ENCODE data around the gene MDM4.
"Not testable (repeated sequence)": the region's sequence is repeated elsewhere in the genome, so short reads cannot be mapped to it uniquely, and the experiment has no call there.

The MDM4 gene, protein sequence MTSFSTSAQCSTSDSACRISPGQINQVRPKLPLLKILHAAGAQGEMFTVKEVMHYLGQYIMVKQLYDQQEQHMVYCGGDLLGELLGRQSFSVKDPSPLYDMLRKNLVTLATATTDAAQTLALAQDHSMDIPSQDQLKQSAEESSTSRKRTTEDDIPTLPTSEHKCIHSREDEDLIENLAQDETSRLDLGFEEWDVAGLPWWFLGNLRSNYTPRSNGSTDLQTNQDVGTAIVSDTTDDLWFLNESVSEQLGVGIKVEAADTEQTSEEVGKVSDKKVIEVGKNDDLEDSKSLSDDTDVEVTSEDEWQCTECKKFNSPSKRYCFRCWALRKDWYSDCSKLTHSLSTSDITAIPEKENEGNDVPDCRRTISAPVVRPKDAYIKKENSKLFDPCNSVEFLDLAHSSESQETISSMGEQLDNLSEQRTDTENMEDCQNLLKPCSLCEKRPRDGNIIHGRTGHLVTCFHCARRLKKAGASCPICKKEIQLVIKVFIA

DNA sequence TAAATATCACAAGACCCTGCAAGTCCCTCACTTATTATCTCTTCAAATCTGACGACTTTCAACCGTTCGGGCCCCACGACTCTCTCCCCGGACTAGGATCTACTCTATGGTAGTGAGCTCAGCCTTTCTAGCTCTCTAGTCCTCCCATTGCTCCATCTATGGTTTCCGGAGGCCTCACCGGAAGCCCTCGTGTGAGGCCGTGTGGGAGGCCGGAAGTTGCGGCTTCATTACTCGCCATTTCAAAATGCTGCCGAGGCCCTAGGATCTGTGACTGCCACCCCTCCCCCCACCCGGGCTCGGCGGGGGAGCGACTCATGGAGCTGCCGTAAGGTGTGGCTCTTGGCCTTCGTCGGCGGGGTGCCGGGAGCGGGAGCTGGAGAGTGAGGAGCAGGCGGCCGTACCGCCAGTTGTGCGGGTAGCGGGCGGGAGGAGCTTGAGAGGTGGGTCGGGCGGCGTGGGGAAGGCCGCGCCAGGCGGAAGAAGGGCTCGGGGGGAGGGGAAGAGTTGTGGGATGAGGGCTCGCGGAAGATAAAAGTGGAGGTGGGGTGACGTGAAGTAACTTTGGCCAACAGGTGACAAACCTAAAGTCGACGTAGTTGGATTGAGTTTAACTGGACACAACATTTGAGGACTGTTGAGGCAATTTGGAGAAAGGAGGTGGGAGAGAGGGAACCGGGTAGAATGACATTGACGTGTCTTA, at the start of gene MDM4:
MDM4 (plus strand) TSS at position 227 of the 700 bp plus-strand sequence. CDS start 9,113 bp downstream, outside the sequence.
- DNase-seq (ENCODE audit: low spot score) (peak; percentile 94), FAIRE-seq (peak; percentile 71)

DNA sequence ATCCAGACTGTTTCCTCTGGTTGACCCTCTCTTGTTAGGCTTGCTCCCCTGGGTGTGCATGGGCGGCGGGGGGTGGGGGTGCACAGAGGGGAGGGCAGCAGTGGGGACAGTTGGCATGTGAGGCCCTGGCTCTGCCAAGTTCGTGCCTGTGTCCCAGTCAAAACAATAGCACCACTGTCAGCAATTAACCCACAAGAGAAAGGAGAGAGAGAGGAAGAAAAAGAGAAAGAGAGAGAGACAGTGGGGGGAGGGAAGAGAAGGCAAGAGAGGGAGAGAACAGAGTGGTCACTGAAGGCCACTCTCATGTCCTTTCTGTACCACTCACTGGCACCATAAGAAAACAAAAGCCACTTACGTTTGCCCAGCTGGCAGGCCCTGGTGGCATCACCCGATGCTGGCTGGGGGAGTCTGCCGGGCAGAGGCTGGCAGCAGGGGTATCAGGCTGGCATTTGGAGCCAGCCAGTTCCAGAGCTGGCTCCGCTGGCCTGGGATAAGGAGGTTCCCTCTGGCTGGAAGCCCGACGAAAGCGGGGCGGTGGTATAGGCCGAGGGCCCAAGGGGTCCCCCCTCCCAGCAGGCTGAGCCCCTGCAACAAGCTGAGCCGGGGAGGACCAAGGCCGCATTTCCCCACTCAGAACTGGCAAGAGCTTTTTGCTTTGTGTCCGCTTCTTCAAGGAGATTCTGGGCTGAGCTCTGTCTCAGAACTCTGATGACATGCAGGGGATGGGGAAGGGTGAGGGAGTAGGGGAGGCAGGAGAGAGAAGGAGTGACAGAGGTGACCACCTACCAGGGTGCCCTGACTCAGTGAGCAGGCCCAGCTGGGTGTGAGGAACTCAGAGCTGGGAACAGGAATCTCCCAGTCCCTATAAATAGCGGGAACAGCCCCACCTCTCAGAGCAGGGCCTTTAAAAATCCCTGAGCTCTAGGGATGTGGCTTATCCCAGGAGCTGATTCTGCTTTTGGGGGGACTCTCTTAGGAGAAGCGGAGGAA, 49.5 kb upstream of the MDM4 start:
- DNase-seq (ENCODE audit: low spot score) (no peak), FAIRE-seq (no peak)

DNA sequence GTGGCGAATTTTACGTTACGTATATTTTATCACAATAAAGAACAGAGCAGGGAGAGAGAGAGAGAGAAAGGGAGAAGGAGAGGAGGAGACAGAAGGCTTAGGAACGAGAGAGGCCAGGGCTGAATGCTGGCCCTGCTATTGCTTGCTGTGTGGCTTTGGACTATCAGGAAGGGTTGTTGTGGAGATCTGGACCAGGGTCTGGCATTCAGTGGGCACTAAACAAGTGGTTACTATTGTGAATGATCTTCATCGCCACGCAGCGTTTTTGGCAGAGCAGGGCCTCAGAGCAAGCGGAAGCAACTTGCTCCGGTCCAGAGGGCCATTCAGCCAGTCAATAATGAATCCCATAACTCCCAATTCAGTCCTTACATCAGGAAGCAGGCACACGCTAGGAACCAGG, 48.0 kb upstream of the MDM4 start:
- no peak for DNase-seq (ENCODE audit: low spot score)
- no peak for FAIRE-seq

DNA sequence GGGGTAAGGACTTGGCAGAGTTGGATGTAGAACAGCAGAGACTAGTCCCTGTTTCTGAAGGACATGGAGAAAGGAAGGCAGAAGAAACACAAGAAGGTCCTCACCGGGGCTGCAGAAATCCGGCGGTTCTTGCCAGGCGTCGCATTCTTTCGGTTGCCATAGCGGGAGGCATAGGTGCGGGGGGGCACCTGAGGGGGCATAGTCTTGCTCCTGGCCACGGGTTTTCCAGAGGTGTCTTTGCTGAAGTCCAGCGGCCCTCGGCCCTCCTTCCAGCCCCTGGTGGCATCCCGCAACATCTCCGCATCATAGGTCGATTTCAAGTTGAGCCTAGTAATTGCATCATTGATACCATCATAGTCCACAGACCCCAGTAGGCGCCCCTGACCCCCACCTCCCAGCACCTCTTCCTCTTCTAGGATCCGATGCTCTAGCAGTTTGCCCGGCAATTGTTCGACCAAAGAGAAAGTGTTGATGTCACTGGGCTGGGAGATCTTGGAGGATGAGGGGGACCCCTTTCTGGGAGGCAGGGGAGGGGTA, 47.4 kb upstream of the MDM4 start:
- no peak for FAIRE-seq
- DNase-seq (ENCODE audit: low spot score): no peak

DNA sequence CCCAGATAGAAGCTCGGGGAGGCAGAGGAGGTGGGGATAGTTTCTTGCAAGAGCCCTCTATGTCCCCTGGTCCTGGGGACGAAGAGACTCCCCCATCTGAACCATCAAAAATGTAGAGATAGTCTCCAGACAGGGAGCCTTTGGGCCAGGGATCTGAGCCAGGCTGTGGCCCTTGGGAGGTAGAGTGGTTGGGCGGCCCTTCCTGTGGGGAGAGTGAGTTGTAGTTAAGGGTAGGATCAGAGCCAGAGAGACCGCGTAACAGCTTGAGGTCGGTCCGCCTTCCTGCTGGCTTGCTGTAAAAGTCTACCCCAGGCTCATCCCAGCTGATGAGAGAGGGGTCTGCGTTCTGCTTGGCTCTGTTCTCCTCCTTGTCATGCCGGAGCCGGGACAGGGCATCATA, 46.9 kb upstream of the MDM4 start:
- no peak for FAIRE-seq
- DNase-seq (ENCODE audit: low spot score): no peak

DNA sequence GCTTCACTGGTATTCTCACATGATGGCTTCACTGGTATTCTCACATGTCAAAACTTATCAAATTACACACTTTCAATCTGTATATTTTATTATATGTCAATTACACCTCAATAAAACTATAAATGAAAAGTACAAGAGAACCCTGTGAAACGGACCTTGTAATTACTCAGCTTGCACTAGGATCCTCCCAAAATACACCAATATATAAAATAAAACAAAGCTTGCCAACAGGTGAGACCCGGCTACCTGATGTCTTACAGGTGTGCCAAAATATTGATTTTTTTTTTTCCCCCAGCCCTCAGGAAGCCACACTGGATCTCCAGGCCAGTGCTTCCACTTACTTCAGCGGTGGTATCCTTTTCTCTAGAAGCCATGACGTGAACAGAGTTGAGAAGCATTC, 44.5 kb upstream of the MDM4 start:
- DNase-seq (ENCODE audit: low spot score) (no peak), FAIRE-seq (no peak)

DNA sequence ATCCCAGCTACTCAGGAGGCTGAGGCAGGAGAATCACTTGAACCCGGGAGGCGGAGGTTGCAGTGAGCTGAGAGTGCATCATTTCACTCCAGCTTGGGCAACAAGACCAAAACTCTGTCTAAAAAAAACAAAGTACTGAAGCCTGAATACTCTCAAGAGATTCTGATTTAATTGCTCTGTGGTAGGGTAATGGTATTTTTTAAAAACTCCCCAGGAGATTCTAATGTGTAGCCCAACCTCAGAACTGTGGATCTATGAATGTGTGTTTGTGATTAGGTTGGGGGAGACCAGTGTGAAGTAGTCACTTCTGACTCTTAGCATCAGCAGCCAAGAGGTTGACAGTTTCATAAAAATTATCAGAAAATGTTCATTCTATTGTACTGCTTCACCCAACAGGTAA, 43.5 kb upstream of the MDM4 start:
- DNase-seq (ENCODE audit: low spot score) (no peak), FAIRE-seq (no peak)

DNA sequence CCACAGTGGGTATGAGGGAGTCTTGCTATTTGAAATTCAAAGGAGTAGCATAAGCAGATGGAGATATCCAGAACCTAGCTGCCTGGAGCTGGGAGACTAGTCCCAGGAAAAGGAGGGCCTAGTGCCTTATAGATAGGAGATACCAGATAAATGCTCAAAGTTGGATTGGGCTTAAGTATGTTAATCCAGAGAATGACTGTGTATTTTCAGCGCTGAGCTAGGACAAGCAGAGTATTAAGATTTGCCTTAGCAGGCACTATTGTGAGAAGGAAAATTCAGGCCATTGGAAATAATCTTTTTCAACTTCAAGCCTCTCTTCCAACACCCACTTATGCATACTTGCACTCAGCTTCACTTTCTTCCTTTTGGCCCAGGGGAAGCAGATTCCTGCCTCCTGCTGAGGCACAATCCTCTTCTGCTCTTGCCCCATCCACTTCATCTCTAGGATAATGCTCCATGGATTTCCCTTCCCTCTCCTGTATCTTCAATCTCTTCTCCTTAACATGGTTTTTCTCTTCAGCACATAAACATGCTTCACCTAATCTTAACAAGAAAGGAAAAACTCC, 42.7 kb upstream of the MDM4 start:
- no peak for FAIRE-seq
- DNase-seq (ENCODE audit: low spot score): no peak

DNA sequence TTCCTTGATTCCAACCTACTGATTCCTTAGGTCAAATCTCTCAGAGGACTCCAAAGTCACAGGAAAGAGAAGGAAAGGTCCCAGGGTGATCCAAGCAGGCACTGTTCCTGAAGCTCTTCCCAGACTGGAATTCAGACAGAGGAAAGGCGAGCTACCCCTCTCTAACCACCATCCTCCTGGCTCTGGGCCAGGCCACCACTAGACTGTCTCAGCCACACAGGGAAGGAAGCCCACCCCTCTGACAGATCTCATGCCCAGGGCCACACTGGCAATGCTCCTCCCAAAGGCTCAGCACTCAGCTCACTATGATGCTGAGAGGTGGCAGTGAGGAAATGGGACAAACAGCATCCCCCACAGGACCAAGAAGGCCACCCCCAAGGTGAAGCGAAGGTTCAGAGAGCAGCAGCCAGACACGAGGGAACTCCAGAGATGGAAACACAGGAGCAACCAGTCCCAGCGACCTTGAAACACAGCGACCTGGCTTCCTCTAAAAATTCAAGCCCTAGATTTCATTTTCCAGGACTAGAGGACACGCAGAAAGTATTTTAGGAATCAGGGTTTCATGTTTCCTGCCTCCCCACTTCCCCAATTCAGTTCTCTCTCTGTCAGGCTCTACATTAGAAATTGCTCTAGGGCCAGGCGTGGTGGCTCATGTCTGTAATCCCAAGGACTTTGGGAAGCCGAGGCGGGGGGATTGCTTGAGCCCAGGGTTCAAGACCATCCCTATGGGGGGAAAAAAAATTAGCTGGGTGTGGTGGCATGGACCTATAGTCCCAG, 40.4 kb upstream of the MDM4 start:
- DNase-seq (ENCODE audit: low spot score): no peak
- no peak for FAIRE-seq

DNA sequence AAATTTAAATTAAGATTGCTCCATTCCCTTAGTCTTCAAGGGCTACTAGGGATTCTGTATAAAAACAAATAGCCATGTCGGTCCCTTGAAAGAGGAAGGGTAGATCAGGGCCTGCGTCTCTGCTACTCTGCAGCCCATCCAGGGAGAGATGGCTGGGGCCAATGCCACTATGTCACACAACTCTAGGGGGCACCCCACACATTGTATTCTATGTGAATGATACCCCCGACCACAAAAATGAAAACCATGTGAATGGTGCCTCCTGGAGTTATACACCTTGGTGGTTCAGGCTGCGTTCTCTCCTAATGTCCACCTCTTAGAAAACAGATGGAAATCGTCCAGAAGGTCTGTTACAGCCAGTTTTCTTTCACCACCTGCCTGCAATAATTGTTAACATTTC, 39.6 kb upstream of the MDM4 start:
- DNase-seq (ENCODE audit: low spot score) (no peak), FAIRE-seq (no peak)

DNA sequence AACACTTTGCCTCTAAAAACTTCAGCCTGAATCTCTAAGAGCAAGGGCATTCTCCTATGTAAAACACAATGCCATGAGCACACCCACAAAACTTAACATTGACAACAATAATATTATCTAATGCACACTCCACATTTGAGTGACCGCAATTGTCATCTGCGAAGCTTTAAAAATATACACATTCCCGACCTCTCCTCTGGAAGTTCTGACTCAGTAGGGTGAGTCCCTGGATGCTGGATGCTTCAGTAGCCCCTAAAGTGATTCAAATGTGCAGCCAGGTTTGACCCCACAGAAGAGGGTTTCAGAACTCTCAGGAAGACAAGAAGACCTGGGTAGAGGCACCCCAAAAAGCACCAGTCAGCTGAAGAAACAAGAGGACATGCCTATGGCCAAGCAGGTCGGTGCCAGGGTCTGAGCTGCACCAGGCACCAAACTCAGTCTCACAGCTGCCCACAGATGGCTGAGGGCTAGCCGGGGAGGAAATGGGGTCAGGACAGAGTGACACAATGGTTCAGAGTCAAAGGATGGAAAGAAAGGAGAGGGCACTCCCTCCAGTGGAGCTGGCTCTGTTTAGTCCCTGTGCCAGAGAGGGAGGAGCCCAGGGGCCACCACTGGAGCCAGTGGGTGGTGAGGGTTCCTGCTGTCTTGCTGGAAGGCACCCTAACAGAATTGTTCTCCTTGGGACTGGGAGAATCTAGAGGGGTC, 39.0 kb upstream of the MDM4 start:
- no peak for DNase-seq (ENCODE audit: low spot score)
- FAIRE-seq: no peak

DNA sequence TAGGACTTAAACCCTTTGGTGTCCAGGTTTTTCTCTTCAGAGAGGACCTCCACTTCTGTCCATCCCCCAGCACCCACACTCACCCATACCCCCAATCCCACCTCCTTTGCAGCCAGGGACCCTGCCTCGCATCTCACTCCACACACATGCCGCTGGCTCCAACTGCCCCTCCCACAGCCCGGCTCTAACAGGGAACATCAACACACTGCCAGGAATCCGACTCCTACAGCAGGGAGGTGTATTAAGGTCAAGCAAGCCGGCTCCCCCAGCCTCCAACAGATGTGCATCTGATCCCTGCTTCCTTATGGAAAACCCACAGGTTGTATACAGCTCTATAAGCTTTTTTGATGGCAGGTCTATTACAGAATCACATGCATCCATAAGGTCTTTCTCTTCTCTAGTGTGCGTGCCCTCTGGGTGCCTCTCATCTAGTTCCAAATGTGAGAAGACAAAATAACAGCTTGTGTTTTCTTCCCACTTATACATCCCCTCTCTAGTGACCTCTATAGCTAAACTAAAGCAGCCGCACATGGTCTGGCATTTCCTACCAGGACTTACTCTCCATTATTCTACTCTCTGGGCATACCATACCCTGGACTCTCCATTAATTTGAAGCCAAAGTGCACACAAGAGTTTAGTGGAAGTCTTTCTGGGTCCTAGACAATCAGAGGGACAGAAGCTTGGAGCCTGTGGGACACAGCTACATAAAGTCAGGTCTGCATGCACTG, 37.9 kb upstream of the MDM4 start:
- no peak for DNase-seq (ENCODE audit: low spot score)

DNA sequence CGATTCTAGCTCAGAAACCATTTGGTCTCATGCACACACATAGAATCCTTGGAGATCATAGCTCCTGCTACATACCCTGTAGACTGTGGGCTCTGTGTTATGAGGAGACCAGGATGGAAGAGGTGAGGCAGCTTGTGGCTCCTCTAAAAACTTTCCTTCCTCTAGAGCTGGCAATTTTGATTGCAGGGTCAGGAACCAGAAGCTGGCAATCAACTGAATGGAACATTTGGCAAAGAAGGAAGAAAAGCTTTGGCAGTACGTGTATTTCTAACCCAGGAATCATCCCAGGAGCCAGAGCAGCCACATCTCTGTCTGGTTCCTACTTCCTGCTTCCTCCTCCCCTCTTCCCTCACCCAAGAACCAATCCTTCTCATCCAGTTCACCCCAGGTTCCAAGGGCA, 37.3 kb upstream of the MDM4 start:
- DNase-seq (ENCODE audit: low spot score): no peak
- no peak for FAIRE-seq

More for the DNA sequence above, 37.9 kb upstream of the MDM4 start:
- no peak for FAIRE-seq

DNA sequence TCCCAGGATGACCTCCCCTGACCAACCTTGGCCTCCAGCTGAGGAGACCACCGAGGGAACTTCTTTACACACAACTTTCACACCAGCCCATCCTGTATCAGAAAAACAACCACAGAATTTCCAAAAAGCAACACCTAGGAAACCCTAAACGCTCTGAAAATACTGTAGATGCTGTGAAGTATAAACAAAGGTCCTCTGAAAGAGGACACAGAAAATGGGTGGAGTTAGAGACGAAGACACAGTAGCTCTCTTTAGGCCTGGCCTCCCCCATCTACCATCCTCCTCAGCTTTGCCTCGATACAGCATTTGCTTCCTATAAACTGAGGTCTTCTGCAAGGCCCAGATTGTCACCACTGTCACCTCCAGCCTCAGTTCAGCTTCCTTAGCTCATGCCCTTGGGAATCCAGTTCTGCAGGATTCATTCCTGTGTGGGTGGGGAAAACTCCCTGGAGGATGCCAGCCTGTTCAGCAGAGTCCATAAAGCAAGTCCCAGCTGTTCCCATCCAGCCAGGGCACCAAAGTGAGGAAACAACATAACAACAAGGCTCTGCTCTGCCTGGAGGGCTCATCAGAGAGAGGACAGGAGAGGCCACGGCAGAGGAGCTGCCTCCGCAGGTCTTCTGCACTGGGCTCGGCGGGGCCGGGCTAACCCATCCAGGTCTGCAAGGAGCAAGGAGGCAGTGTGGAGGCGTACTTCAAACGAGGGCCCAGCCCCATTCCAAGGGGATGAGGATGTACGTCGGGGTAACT, 36.6 kb upstream of the MDM4 start:
- DNase-seq (ENCODE audit: low spot score): no peak
- no peak for FAIRE-seq

DNA sequence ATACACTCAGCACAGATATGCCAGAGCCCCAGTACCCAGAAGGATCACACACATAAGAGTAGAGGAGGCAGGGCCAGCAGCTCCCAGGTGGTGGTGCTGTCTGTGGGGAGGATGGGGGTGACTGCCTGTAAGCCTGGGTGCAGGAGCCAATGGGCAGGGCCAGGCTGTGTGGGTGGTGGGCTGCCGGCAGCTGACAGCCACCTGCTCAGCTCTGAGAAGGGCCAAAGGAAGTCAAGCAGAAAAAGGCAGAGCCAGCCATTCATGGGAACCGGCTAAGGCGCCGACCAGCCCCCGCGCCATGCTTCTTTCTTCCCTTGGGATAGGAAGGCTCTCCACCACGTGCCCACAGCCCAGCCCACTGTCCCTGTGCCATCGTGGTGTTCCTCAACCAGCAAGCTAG, 35.7 kb upstream of the MDM4 start:
- DNase-seq (ENCODE audit: low spot score): no peak
- FAIRE-seq: no peak

DNA sequence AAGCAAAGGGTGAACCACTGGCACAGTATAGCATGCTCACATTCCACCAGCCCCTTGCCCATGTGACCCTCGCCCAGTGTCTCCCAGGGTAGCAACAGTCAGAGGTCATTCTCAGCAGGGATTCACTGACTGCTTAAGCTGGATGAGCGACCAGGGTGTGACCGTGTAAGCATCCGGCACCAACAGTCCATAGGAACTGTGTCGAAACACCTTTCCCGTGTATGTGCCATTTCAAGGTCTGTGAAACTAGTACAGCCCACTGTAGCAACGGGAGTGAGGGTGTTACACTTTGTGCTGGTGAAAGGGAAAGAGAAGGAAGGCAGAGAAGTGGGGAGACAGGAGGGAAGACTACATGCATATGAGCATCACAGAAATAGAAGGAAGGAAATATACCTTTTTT, 32.4 kb upstream of the MDM4 start:
- FAIRE-seq (no peak), DNase-seq (ENCODE audit: low spot score) (no peak)

DNA sequence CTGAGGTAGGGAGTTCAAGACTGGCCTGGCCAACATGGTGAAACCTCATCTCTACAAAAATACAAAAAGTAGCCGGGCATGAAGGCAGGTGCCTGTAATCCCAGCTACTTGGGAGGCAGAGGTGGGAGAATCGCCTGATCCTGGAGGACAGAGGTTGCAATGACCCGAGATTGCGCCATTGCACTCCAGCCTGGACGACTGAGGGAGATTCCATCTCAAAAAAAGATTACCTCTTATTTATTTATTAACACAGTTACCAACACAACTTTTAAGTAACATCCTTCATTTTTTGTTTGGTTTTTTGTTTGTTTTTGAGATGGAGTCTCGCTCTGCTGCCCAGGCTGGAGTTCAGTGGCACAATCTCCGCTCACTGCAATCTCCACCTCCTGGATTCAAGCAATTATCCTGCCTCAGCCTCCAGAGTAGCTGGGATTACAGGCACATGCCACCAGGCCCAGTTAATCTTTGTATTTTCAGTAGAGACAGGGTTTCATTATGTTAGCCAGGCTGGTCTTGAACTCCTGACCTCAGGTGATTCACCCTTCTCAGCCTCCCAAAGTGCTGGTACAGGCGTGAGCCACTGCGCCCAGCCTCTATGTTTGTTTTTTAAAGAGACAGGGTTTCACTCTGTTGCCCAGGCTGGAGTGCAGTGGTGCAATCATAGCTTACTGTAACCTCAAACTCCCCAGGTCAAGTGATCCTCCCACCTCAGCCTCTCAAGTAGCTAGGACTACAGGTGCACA, 29.5 kb upstream of the MDM4 start:
- FAIRE-seq: not testable (repeated sequence)

More for the DNA sequence above, 29.5 kb upstream of the MDM4 start:
- not testable (repeated sequence) for DNase-seq (ENCODE audit: low spot score)

All from RCC 7860 (cell line).